Activated effector memory CD4-positive, alpha-beta T cell treated with anti-CD3 and anti-CD28 coated beads, Interleukin-2, amount 50 U/mL, for 16 hours (primary cell): Measurements from ENCODE around the gene RAB4A.

Experiments used
- DNase-seq: peaks from one replicate; pipeline ENCODE4 v3.0.0-alpha.2; 2020

The RAB4A gene

GRCh38 chr1:229270547-229271447 lies at the start of gene RAB4A:
Gene RAB4A (plus strand): TSS chr1:229271111. CDS start chr1:229271340, 229 bp downstream.
- peak; percentile 91 for DNase-seq

- no peak for DNase-seq
Observed at GRCh38 chr1:229222081-229222480, 48.8 kb upstream of the RAB4A start.

- DNase-seq, result no peak
Observed at GRCh38 chr1:229223498-229223897, 47.4 kb upstream of the RAB4A start.

GRCh38 chr1:229224308-229224707 lies 46.6 kb upstream of the RAB4A start:
- no peak for DNase-seq

- DNase-seq, result no peak
Observed at GRCh38 chr1:229225331-229225782, 45.6 kb upstream of the RAB4A start.

- no peak for DNase-seq
Observed at GRCh38 chr1:229226796-229227195, 44.1 kb upstream of the RAB4A start.

GRCh38 chr1:229227298-229227919 lies 43.5 kb upstream of the RAB4A start:
- peak; percentile 93 for DNase-seq

- no peak for DNase-seq
Observed at GRCh38 chr1:229228522-229228921, 42.4 kb upstream of the RAB4A start.

GRCh38 chr1:229229137-229229720 lies 41.7 kb upstream of the RAB4A start:
- no peak for DNase-seq

- DNase-seq, result no peak
Observed at GRCh38 chr1:229229721-229230139, 41.2 kb upstream of the RAB4A start.

GRCh38 chr1:229230140-229230892 lies 40.6 kb upstream of the RAB4A start:
- no peak for DNase-seq

- no peak for DNase-seq
Observed at GRCh38 chr1:229230893-229231753, 39.8 kb upstream of the RAB4A start.

- no peak for DNase-seq
Observed at GRCh38 chr1:229231754-229232119, 39.2 kb upstream of the RAB4A start.

GRCh38 chr1:229234870-229235472 lies 35.9 kb upstream of the RAB4A start:
- DNase-seq, result no peak

- no peak for DNase-seq
Observed at GRCh38 chr1:229237320-229237719, 33.6 kb upstream of the RAB4A start.

- no peak for DNase-seq
Observed at GRCh38 chr1:229238231-229238630, 32.7 kb upstream of the RAB4A start.

- DNase-seq, result no peak
Observed at GRCh38 chr1:229238674-229239415, 32.1 kb upstream of the RAB4A start.

- DNase-seq, result no peak
Observed at GRCh38 chr1:229240532-229240931, 30.4 kb upstream of the RAB4A start.

GRCh38 chr1:229241390-229241789 lies 29.5 kb upstream of the RAB4A start:
- no peak for DNase-seq

- no peak for DNase-seq
Observed at GRCh38 chr1:229243638-229244037, 27.3 kb upstream of the RAB4A start.

GRCh38 chr1:229244091-229244490 lies 26.8 kb upstream of the RAB4A start:
- DNase-seq, result no peak
